HEK293T (cell line): ENCODE results near the gene RAB31.

ENCODE experiments used
- CTCF ChIA-PET: fragments of 350-600 bp; formaldehyde crosslinking; extraction: SDS; loops from one replicate; lab custom pipeline; 2021; ENCODE audit warnings: antibody characterized with exemption, inconsistent platforms; lab: Yijun Ruan, JAX
- POLR2A ChIA-PET: fragments of 350-600 bp; formaldehyde crosslinking; extraction: SDS; loops from one replicate; lab custom pipeline; 2020; ENCODE audit warnings: antibody characterized with exemption, inconsistent platforms; lab: Yijun Ruan, JAX
- DNase-seq: peaks from one replicate; pipeline ENCODE4 v3.0.0; 2012; ENCODE audit warnings: mixed read lengths; ENCODE audit errors: extremely low spot score
- ARNT ChIP-seq: fragments of 450-650 bp; IDR thresholded peaks from 2 replicates; pipeline ENCODE4 v1.6.1; 2017; ENCODE audit warnings: mild to moderate bottlenecking
- BHLHE40 ChIP-seq: fragments of 450-650 bp; IDR thresholded peaks from 2 replicates; pipeline ENCODE4 v1.6.1; 2016; ENCODE audit warnings: mild to moderate bottlenecking, moderate library complexity, borderline replicate concordance
- CTBP1 ChIP-seq: fragments of 450-650 bp; IDR thresholded peaks from 2 replicates; pipeline ENCODE4 v1.6.1; 2016; ENCODE audit warnings: borderline replicate concordance
- ELF4 ChIP-seq: fragments of 450-650 bp; IDR thresholded peaks from 2 replicates; pipeline ENCODE4 v1.6.1; 2017; ENCODE audit warnings: antibody characterized with exemption
- FOXA1 ChIP-seq: fragments of 450-650 bp; IDR thresholded peaks from 2 replicates; pipeline ENCODE4 v1.6.1; 2016; ENCODE audit warnings: mild to moderate bottlenecking
- FOXK2 ChIP-seq: fragments of 450-650 bp; IDR thresholded peaks from 2 replicates; pipeline ENCODE4 v1.6.1; 2016; ENCODE audit warnings: mild to moderate bottlenecking
- FOXM1 ChIP-seq: fragments of 450-650 bp; IDR thresholded peaks from 2 replicates; pipeline ENCODE4 v1.6.1; 2017; ENCODE audit warnings: mild to moderate bottlenecking, borderline replicate concordance
- HDGF ChIP-seq: fragments of 450-650 bp; IDR thresholded peaks from 2 replicates; pipeline ENCODE4 v1.6.1; 2017; ENCODE audit warnings: antibody characterized with exemption, borderline replicate concordance
- L3MBTL2 ChIP-seq: fragments of 450-650 bp; conservative IDR thresholded peaks from 2 replicates; pipeline ENCODE4 v1.6.1; 2016; ENCODE audit warnings: mild to moderate bottlenecking
- LEF1 ChIP-seq: fragments of 450-650 bp; IDR thresholded peaks from 2 replicates; pipeline ENCODE4 v1.6.1; 2017; ENCODE audit warnings: mild to moderate bottlenecking, borderline replicate concordance
- NFRKB ChIP-seq: fragments of 450-650 bp; IDR thresholded peaks from 2 replicates; pipeline ENCODE4 v1.6.1; 2016; ENCODE audit warnings: mild to moderate bottlenecking, moderate library complexity
- PKNOX1 ChIP-seq: fragments of 450-650 bp; IDR thresholded peaks from 2 replicates; pipeline ENCODE4 v1.6.1; 2016
- SP1 ChIP-seq: fragments of 450-650 bp; IDR thresholded peaks from 2 replicates; pipeline ENCODE4 v1.6.1; 2017
- SUZ12 ChIP-seq: fragments of 450-650 bp; IDR thresholded peaks from 2 replicates; pipeline ENCODE4 v1.6.1; 2016; ENCODE audit warnings: mild to moderate bottlenecking
- TARDBP ChIP-seq: fragments of 450-650 bp; IDR thresholded peaks from 2 replicates; pipeline ENCODE4 v1.6.1; 2016
- ZNF384 ChIP-seq: fragments of 450-650 bp; IDR thresholded peaks from 2 replicates; pipeline ENCODE4 v1.6.1; 2016

RAB31 gene

GRCh38 chr18:9734189-9734588 lies 26.1 kb downstream of the RAB31 start:
- TF ChIP-seq CTBP1, result no peak
- TF ChIP-seq TARDBP, result no peak
- TF ChIP-seq ARNT, result no peak
- TF ChIP-seq ZNF384, result no peak
- no peak for TF ChIP-seq FOXK2
- no peak for TF ChIP-seq SUZ12
- POLR2A ChIA-PET, result no interaction called here
- no peak for DNase-seq
- CTCF ChIA-PET, result no interaction called here

- ChIA-PET POLR2A (no interaction called here), CTCF (no interaction called here)
- TF ChIP-seq LEF1 (no peak), ZNF384 (no peak)
- DNase-seq, result no peak
Measured at GRCh38 chr18:9735238-9735637, 27.1 kb downstream of the RAB31 start.

- CTCF ChIA-PET, result no interaction called here
- POLR2A ChIA-PET, result no interaction called here
- no peak for DNase-seq
- TF ChIP-seq TARDBP (no peak), ELF4 (no peak), HDGF (no peak), FOXA1 (no peak), SUZ12 (no peak), L3MBTL2 (no peak), PKNOX1 (no peak), BHLHE40 (no peak)
Measured at GRCh38 chr18:9735879-9736278, 27.8 kb downstream of the RAB31 start.

- POLR2A ChIA-PET, result no interaction called here
- CTCF ChIA-PET, result interaction anchor here (0.7 kb wide), 1 partner anchor 297 kb away, joined by 3 read pairs; no protein-coding TSS in a partner anchor
- DNase-seq, result no peak
- TF ChIP-seq HDGF, result no peak
- no peak for TF ChIP-seq FOXM1
- no peak for TF ChIP-seq ELF4
Measured at GRCh38 chr18:9736286-9736835, 28.3 kb downstream of the RAB31 start.

GRCh38 chr18:9737006-9737405 lies 28.9 kb downstream of the RAB31 start:
- TF ChIP-seq SUZ12 (no peak), CTBP1 (no peak), TARDBP (no peak), HDGF (no peak), BHLHE40 (no peak), FOXA1 (no peak), NFRKB (no peak), L3MBTL2 (no peak), ZNF384 (no peak), ARNT (no peak), LEF1 (no peak), SP1 (no peak), FOXM1 (no peak), PKNOX1 (no peak), FOXK2 (no peak)
- POLR2A ChIA-PET, result no interaction called here
- CTCF ChIA-PET, result interaction anchor here (0.7 kb wide), 1 partner anchor 297 kb away, joined by 3 read pairs; no protein-coding TSS in a partner anchor

GRCh38 chr18:9737472-9738121 lies 29.5 kb downstream of the RAB31 start:
- CTCF ChIA-PET, result no interaction called here
- TF ChIP-seq NFRKB (no peak), PKNOX1 (peak; percentile 41)
- DNase-seq, result peak; percentile 24
- POLR2A ChIA-PET, result no interaction called here

More at GRCh38 chr18:9737006-9737405, 28.9 kb downstream of the RAB31 start:
- no peak for DNase-seq

GRCh38 chr18:9738266-9738969 lies 30.3 kb downstream of the RAB31 start:
- POLR2A ChIA-PET, result no interaction called here
- CTCF ChIA-PET, result no interaction called here
- TF ChIP-seq FOXA1, result no peak
- TF ChIP-seq FOXM1, result no peak
- no peak for TF ChIP-seq PKNOX1
- no peak for TF ChIP-seq SP1
- no peak for TF ChIP-seq BHLHE40
- no peak for TF ChIP-seq HDGF
- TF ChIP-seq L3MBTL2, result no peak
- TF ChIP-seq ELF4, result no peak
- no peak for TF ChIP-seq FOXK2
- TF ChIP-seq ARNT, result no peak
- TF ChIP-seq NFRKB, result no peak
- TF ChIP-seq SUZ12, result no peak
- TF ChIP-seq CTBP1, result no peak
- no peak for DNase-seq
